ENCODE data around the gene ARHGEF7.

- TF ChIP-seq, protein P1, sequence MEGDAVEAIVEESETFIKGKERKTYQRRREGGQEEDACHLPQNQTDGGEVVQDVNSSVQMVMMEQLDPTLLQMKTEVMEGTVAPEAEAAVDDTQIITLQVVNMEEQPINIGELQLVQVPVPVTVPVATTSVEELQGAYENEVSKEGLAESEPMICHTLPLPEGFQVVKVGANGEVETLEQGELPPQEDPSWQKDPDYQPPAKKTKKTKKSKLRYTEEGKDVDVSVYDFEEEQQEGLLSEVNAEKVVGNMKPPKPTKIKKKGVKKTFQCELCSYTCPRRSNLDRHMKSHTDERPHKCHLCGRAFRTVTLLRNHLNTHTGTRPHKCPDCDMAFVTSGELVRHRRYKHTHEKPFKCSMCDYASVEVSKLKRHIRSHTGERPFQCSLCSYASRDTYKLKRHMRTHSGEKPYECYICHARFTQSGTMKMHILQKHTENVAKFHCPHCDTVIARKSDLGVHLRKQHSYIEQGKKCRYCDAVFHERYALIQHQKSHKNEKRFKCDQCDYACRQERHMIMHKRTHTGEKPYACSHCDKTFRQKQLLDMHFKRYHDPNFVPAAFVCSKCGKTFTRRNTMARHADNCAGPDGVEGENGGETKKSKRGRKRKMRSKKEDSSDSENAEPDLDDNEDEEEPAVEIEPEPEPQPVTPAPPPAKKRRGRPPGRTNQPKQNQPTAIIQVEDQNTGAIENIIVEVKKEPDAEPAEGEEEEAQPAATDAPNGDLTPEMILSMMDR (IDR thresholded peaks at IDR 0.05), result no peak
- TF ChIP-seq EP300 (IDR thresholded peaks at IDR 0.05), result no peak
Observed at GRCh38 chr13:111319521-111319920, 204.4 kb downstream of the ARHGEF7 start.
